Mononuclear cell (primary cell): Measurements from ENCODE around the gene PAGE4. TPM values are rescaled to one million over a fixed set of nuclear protein-coding genes. Genes with fewer than 3 reads are reported as not detected.
A peak's percentile ranks its signal among the peaks of the same experiment; 100 is the strongest.

ENCODE experiments used
- H3K27me3 ChIP-seq: 2 replicates; pipeline ENCODE4 v1.6.0; 2011; ENCODE audit warnings: low read length, control low read depth; ENCODE audit not compliant: insufficient read depth
- H3K4me1 ChIP-seq: 2 replicates; pipeline ENCODE4 v1.5.1; 2011; ENCODE audit warnings: mild to moderate bottlenecking, low read length, control low read depth; ENCODE audit not compliant: insufficient read depth
- H3K4me3 ChIP-seq: 2 replicates; pipeline ENCODE4 v1.5.1; 2011; ENCODE audit warnings: mild to moderate bottlenecking, low read length, moderate library complexity
- H3K9me3 ChIP-seq: 2 replicates; pipeline ENCODE4 v1.5.1; 2011; ENCODE audit warnings: low read depth, mild to moderate bottlenecking, control low read depth, low read length
- total RNA-seq: library from RNA; depleted of rRNA; stranded (reverse); fragments of >200 nt; gene quantifications from one replicate; pipeline ENCODE4 v1.2.3, GENCODE V29; 2012

The PAGE4 gene
- total RNA-seq, 1 donor = not detected

GRCh38 chrX:49850028-49850427, 20.9 kb downstream of the PAGE4 start:
- H3K27me3 ChIP-seq = no peaks in the 10 kb centered on the region
- H3K9me3 ChIP-seq = no peaks in the 10 kb centered on the region
- no peak overlapping the region for H3K4me3 ChIP-seq
- peaks cover 4% of the 10 kb centered on the region for H3K4me1 ChIP-seq

GRCh38 chrX:49853661-49854060, 24.6 kb downstream of the PAGE4 start:
- H3K9me3 ChIP-seq = no peaks in the 10 kb centered on the region
- peaks cover 4% of the 10 kb centered on the region for H3K4me1 ChIP-seq
- H3K27me3 ChIP-seq = no peaks in the 10 kb centered on the region
- H3K4me3 ChIP-seq = no peak overlapping the region

GRCh38 chrX:49856819-49857218, 27.7 kb downstream of the PAGE4 start:
- Histone ChIP-seq H3K27me3 (no peaks in the 10 kb centered on the region), H3K4me3 (no peak overlapping the region), H3K4me1 (no peaks in the 10 kb centered on the region), H3K9me3 (no peaks in the 10 kb centered on the region)

GRCh38 chrX:49858341-49858740, 29.2 kb downstream of the PAGE4 start:
- no peaks in the 10 kb centered on the region for H3K27me3 ChIP-seq
- H3K4me1 ChIP-seq = no peaks in the 10 kb centered on the region
- no peak overlapping the region for H3K4me3 ChIP-seq
- H3K9me3 ChIP-seq = no peaks in the 10 kb centered on the region

- no peaks in the 10 kb centered on the region for H3K4me1 ChIP-seq
- H3K9me3 ChIP-seq = no peaks in the 10 kb centered on the region
- no peaks in the 10 kb centered on the region for H3K27me3 ChIP-seq
- H3K4me3 ChIP-seq = no peak overlapping the region
These were observed 30.4 kb downstream of the PAGE4 start for GRCh38 chrX:49859491-49859890.

- Histone ChIP-seq H3K4me1 (no peaks in the 10 kb centered on the region), H3K27me3 (no peaks in the 10 kb centered on the region), H3K9me3 (no peaks in the 10 kb centered on the region), H3K4me3 (no peak overlapping the region)
These were observed 31.9 kb downstream of the PAGE4 start for GRCh38 chrX:49860867-49861535.

- no peaks in the 10 kb centered on the region for H3K4me1 ChIP-seq
- no peaks in the 10 kb centered on the region for H3K27me3 ChIP-seq
- no peaks in the 10 kb centered on the region for H3K9me3 ChIP-seq
- no peak overlapping the region for H3K4me3 ChIP-seq
These were observed 33.0 kb downstream of the PAGE4 start for GRCh38 chrX:49862093-49862492.

GRCh38 chrX:49868739-49869138, 39.6 kb downstream of the PAGE4 start:
- no peaks in the 10 kb centered on the region for H3K9me3 ChIP-seq
- H3K27me3 ChIP-seq = no peaks in the 10 kb centered on the region
- no peaks in the 10 kb centered on the region for H3K4me1 ChIP-seq
- H3K4me3 ChIP-seq = no peak overlapping the region

GRCh38 chrX:49876750-49877149, 47.6 kb downstream of the PAGE4 start:
- Histone ChIP-seq H3K4me3 (no peak overlapping the region), H3K4me1 (peaks cover 33% of the 10 kb centered on the region), H3K27me3 (no peaks in the 10 kb centered on the region), H3K9me3 (no peaks in the 10 kb centered on the region)

- H3K4me1 ChIP-seq = peaks cover 33% of the 10 kb centered on the region
- no peaks in the 10 kb centered on the region for H3K9me3 ChIP-seq
- no peak overlapping the region for H3K4me3 ChIP-seq
- H3K27me3 ChIP-seq = no peaks in the 10 kb centered on the region
These were observed 48.4 kb downstream of the PAGE4 start for GRCh38 chrX:49877397-49878101.

- Histone ChIP-seq H3K4me1 (peaks cover 33% of the 10 kb centered on the region), H3K27me3 (no peaks in the 10 kb centered on the region), H3K4me3 (peak overlapping the region; percentile 46), H3K9me3 (no peaks in the 10 kb centered on the region)
These were observed 49.2 kb downstream of the PAGE4 start for GRCh38 chrX:49878128-49878833.

GRCh38 chrX:49878834-49879655, 49.9 kb downstream of the PAGE4 start, which contains the start of gene USP27X:
Gene USP27X (plus strand): TSS chrX:49879484. CDS start chrX:49880308, 824 bp downstream.
- H3K4me3 ChIP-seq = peak within 1 kb of the TSS; percentile 46
- no peaks in the 10 kb centered on the region for H3K9me3 ChIP-seq
- peaks cover 33% of the 10 kb centered on the region for H3K4me1 ChIP-seq
- H3K27me3 ChIP-seq = no peaks in the 10 kb centered on the region

- H3K27me3 ChIP-seq = no peaks in the 10 kb centered on the region
- peak overlapping the region; percentile 46 for H3K4me3 ChIP-seq
- H3K9me3 ChIP-seq = no peaks in the 10 kb centered on the region
- H3K4me1 ChIP-seq = peaks cover 33% of the 10 kb centered on the region
These were observed 50.7 kb downstream of the PAGE4 start for GRCh38 chrX:49879656-49880277.

GRCh38 chrX:49880668-49881067, 51.6 kb downstream of the PAGE4 start:
- H3K4me3 ChIP-seq = no peak overlapping the region
- no peaks in the 10 kb centered on the region for H3K9me3 ChIP-seq
- no peaks in the 10 kb centered on the region for H3K27me3 ChIP-seq
- peaks cover 33% of the 10 kb centered on the region for H3K4me1 ChIP-seq
